ENCODE data around the gene RHOBTB1. TPM values are rescaled to one million over a fixed set of nuclear protein-coding genes. Genes with fewer than 3 reads are reported as not detected.
"Not testable (repeated sequence)": the region's sequence is repeated elsewhere in the genome, so short reads cannot be mapped to it uniquely, and the experiment has no call there.

RHOBTB1 gene
- total RNA-seq, 2 experiments from 2014 or later, result 0.09 to 0.74 TPM

GRCh38 chr10:60848126-60848525, 95.9 kb downstream of the RHOBTB1 start:
- Mint-ChIP-seq H3K36me3 (ENCODE audit: low read depth) (no peaks in the 10 kb centered on the region), H3K27me3 (no peaks in the 10 kb centered on the region), H3K9me3 (no peaks in the 10 kb centered on the region), H3K27ac (no peak overlapping the region), H3K4me1 (ENCODE audit: low read depth) (no peaks in the 10 kb centered on the region), H3K4me3 (no peak overlapping the region)
- POLR2A ChIA-PET, result no interaction called here
- CTCF ChIA-PET, result no interaction called here
- intact Hi-C loops (cut with micrococcal nuclease), result no loop called here
- TF ChIP-seq, protein P1, sequence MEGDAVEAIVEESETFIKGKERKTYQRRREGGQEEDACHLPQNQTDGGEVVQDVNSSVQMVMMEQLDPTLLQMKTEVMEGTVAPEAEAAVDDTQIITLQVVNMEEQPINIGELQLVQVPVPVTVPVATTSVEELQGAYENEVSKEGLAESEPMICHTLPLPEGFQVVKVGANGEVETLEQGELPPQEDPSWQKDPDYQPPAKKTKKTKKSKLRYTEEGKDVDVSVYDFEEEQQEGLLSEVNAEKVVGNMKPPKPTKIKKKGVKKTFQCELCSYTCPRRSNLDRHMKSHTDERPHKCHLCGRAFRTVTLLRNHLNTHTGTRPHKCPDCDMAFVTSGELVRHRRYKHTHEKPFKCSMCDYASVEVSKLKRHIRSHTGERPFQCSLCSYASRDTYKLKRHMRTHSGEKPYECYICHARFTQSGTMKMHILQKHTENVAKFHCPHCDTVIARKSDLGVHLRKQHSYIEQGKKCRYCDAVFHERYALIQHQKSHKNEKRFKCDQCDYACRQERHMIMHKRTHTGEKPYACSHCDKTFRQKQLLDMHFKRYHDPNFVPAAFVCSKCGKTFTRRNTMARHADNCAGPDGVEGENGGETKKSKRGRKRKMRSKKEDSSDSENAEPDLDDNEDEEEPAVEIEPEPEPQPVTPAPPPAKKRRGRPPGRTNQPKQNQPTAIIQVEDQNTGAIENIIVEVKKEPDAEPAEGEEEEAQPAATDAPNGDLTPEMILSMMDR (IDR thresholded peaks at IDR 0.05), result no peak
- DNase-seq, result no peak
- no peak for ATAC-seq

DNA sequence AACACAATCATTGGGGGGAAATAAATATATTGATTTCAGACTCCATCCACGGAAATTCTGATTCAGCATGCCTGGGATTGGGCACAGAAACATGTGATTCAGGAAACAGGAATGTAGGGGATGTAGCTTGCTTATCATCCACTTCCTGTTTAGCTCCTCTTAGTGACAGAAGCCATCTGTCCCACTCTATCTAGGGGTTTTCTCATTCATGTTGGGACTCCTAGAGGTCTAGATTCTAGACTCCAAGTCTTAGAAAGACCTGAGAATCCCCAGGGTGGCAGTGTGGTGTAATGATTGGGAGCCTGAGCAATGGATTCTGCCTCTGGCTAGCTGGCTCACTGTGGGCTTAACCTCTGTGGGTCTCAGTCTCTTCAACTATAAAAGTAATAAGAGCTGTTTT, 97.8 kb downstream of the RHOBTB1 start:
- ChIA-PET CTCF (no interaction called here), POLR2A (no interaction called here)
- no peak overlapping the region for H3K4me3 Mint-ChIP-seq
- H3K27ac Mint-ChIP-seq, result no peak overlapping the region
- H3K4me1 Mint-ChIP-seq (ENCODE audit: low read depth), result no peaks in the 10 kb centered on the region
- TF ChIP-seq, protein P1 (IDR thresholded peaks at IDR 0.05), result no peak
- ATAC-seq (no peak), DNase-seq (no peak)
- no peaks in the 10 kb centered on the region for H3K36me3 Mint-ChIP-seq (ENCODE audit: low read depth)
- no peaks in the 10 kb centered on the region for H3K27me3 Mint-ChIP-seq
- intact Hi-C loops (cut with micrococcal nuclease), result loop anchor here (1.0 kb wide), 1 partner anchor 16 kb away; no protein-coding TSS in a partner anchor
- H3K9me3 Mint-ChIP-seq, result no peaks in the 10 kb centered on the region

GRCh38 chr10:60845038-60845437, 98.9 kb downstream of the RHOBTB1 start:
- no peaks in the 10 kb centered on the region for H3K4me1 Mint-ChIP-seq (ENCODE audit: low read depth)
- H3K27me3 Mint-ChIP-seq, result no peaks in the 10 kb centered on the region
- intact Hi-C loops (cut with micrococcal nuclease), result no loop called here
- no peak for ATAC-seq
- TF ChIP-seq, protein P1 (IDR thresholded peaks at IDR 0.05), result no peak
- H3K36me3 Mint-ChIP-seq (ENCODE audit: low read depth), result no peaks in the 10 kb centered on the region
- ChIA-PET CTCF (no interaction called here), POLR2A (no interaction called here)
- H3K27ac Mint-ChIP-seq, result no peak overlapping the region
- no peak for DNase-seq
- H3K4me3 Mint-ChIP-seq, result no peak overlapping the region
- H3K9me3 Mint-ChIP-seq, result no peaks in the 10 kb centered on the region

GRCh38 chr10:60842694-60843093, 101.3 kb downstream of the RHOBTB1 start:
- intact Hi-C loops (cut with micrococcal nuclease), result no loop called here
- ChIA-PET POLR2A (no interaction called here), CTCF (no interaction called here)
- H3K9me3 Mint-ChIP-seq, result no peaks in the 10 kb centered on the region
- ATAC-seq (no peak), DNase-seq (no peak)
- no peaks in the 10 kb centered on the region for H3K4me1 Mint-ChIP-seq (ENCODE audit: low read depth)
- no peak overlapping the region for H3K27ac Mint-ChIP-seq
- no peaks in the 10 kb centered on the region for H3K27me3 Mint-ChIP-seq
- H3K4me3 Mint-ChIP-seq, result no peak overlapping the region
- no peaks in the 10 kb centered on the region for H3K36me3 Mint-ChIP-seq (ENCODE audit: low read depth)
- TF ChIP-seq, protein P1 (IDR thresholded peaks at IDR 0.05), result no peak

DNA sequence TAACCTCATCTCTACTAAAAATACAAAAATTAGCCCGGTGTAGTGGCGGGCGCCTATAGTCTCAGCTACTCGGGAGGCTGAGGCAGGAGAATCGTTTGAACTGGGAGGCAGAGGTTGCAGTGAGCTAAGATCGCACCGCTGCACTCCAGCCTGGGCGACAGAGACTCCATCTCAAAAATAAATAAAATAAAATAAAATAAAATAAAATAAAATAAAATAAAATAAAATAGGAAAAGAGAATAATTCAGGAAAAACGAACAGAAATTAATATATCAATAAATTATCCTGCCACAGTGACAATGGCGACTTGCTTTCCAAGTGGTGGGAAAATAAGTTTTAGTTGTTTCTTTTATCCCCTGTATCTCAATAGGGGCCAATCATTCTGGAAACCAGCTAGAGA, 102.8 kb downstream of the RHOBTB1 start:
- H3K9me3 Mint-ChIP-seq; H3K36me3 Mint-ChIP-seq (ENCODE audit: low read depth); H3K27ac Mint-ChIP-seq; H3K27me3 Mint-ChIP-seq; H3K4me1 Mint-ChIP-seq (ENCODE audit: low read depth); intact Hi-C loops (cut with micrococcal nuclease); H3K4me3 Mint-ChIP-seq; ATAC-seq; DNase-seq; POLR2A ChIA-PET: not testable (repeated sequence)
- CTCF ChIA-PET, result interaction anchor here (1.0 kb wide), 2 partner anchors 22 to 184 kb away, joined by 3 read pairs; no protein-coding TSS in a partner anchor

GRCh38 chr10:60835049-60835448, 108.9 kb downstream of the RHOBTB1 start:
- ChIA-PET CTCF (no interaction called here), POLR2A (no interaction called here)
- Mint-ChIP-seq H3K9me3 (no peaks in the 10 kb centered on the region), H3K4me1 (ENCODE audit: low read depth) (no peaks in the 10 kb centered on the region), H3K27ac (no peak overlapping the region), H3K27me3 (no peaks in the 10 kb centered on the region), H3K4me3 (no peak overlapping the region), H3K36me3 (ENCODE audit: low read depth) (no peaks in the 10 kb centered on the region)
- no peak for DNase-seq
- TF ChIP-seq, protein P1 (IDR thresholded peaks at IDR 0.05), result no peak
- ATAC-seq, result no peak
- intact Hi-C loops (cut with micrococcal nuclease), result no loop called here
